GM03348 (cell line): ENCODE data around the gene PRKAG2.
"Not testable (repeated sequence)": the region's sequence is repeated elsewhere in the genome, so short reads cannot be mapped to it uniquely, and the experiment has no call there.

Experiments used
- DNase-seq: peaks from one replicate; pipeline ENCODE4 v3.0.0; 2012; ENCODE audit warnings: low spot score

Gene PRKAG2

GRCh38 chr7:151783958-151784575 lies 92.8 kb downstream of the PRKAG2 start:
- DNase-seq, result no peak

- DNase-seq, result peak; percentile 92
These were observed 94.1 kb downstream of the PRKAG2 start for GRCh38 chr7:151782598-151783448.

GRCh38 chr7:151782256-151782597 lies 94.7 kb downstream of the PRKAG2 start:
- not testable (repeated sequence) for DNase-seq

- DNase-seq, result no peak
These were observed 95.6 kb downstream of the PRKAG2 start for GRCh38 chr7:151781161-151781845.

- DNase-seq, result no peak
These were observed 96.3 kb downstream of the PRKAG2 start for GRCh38 chr7:151780631-151781030.

GRCh38 chr7:151779678-151780077 lies 97.2 kb downstream of the PRKAG2 start:
- DNase-seq, result no peak

GRCh38 chr7:151779255-151779654 lies 97.7 kb downstream of the PRKAG2 start:
- DNase-seq, result no peak

- no peak for DNase-seq
These were observed 98.8 kb downstream of the PRKAG2 start for GRCh38 chr7:151777908-151778670.

GRCh38 chr7:151777495-151777880 lies 99.4 kb downstream of the PRKAG2 start:
- no peak for DNase-seq

GRCh38 chr7:151776876-151777494 lies 99.9 kb downstream of the PRKAG2 start:
- DNase-seq, result no peak

- DNase-seq, result no peak
These were observed 100.5 kb downstream of the PRKAG2 start for GRCh38 chr7:151776446-151776845.

GRCh38 chr7:151775547-151776443 lies 101.1 kb downstream of the PRKAG2 start:
- no peak for DNase-seq

- DNase-seq, result no peak
These were observed 102.0 kb downstream of the PRKAG2 start for GRCh38 chr7:151774951-151775350.

- no peak for DNase-seq
These were observed 103.1 kb downstream of the PRKAG2 start for GRCh38 chr7:151773797-151774196.

GRCh38 chr7:151770232-151770631 lies 106.7 kb downstream of the PRKAG2 start:
- DNase-seq, result no peak

GRCh38 chr7:151769188-151769821 lies 107.6 kb downstream of the PRKAG2 start:
- DNase-seq, result no peak

GRCh38 chr7:151768805-151769187 lies 108.1 kb downstream of the PRKAG2 start:
- DNase-seq, result no peak

- no peak for DNase-seq
These were observed 109.4 kb downstream of the PRKAG2 start for GRCh38 chr7:151767557-151767956.

- DNase-seq, result no peak
These were observed 112.6 kb downstream of the PRKAG2 start for GRCh38 chr7:151764056-151764920.
